ENCODE data around the gene TMEM119.

The TMEM119 gene

DNA sequence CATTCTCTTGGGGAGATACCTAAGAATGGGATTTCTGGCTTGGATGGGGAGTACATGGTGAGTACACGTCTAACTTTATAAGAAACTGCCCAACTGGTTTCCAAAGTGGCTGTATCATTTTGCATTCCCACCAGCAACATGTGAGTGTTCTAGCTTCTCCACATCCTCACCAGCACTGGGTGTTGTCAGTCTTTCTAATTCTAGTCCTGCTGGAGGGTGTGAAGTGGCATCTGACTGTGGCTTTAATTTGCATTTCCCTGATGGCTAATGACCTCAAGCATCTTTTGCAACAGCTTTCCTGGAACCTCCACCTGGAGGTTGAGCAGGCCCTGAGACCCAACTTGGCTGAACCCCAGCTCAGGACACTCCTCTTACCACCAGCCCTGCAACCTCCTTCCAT lies 18.0 kb upstream of the TMEM119 start:
- in situ Hi-C loops (cut with HindIII; ENCODE audit: low sequenced_read_pairs) = no loop called here
- DNase-seq (ENCODE audit: low read depth) = no peak
- H3K4me3 ChIP-seq (ENCODE audit: low read depth, low read length) = no peak overlapping the region
- TF ChIP-seq, protein P1, sequence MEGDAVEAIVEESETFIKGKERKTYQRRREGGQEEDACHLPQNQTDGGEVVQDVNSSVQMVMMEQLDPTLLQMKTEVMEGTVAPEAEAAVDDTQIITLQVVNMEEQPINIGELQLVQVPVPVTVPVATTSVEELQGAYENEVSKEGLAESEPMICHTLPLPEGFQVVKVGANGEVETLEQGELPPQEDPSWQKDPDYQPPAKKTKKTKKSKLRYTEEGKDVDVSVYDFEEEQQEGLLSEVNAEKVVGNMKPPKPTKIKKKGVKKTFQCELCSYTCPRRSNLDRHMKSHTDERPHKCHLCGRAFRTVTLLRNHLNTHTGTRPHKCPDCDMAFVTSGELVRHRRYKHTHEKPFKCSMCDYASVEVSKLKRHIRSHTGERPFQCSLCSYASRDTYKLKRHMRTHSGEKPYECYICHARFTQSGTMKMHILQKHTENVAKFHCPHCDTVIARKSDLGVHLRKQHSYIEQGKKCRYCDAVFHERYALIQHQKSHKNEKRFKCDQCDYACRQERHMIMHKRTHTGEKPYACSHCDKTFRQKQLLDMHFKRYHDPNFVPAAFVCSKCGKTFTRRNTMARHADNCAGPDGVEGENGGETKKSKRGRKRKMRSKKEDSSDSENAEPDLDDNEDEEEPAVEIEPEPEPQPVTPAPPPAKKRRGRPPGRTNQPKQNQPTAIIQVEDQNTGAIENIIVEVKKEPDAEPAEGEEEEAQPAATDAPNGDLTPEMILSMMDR (IDR thresholded peaks at IDR 0.05; ENCODE audit: low read depth, low read length, missing control alignments) = no peak

DNA sequence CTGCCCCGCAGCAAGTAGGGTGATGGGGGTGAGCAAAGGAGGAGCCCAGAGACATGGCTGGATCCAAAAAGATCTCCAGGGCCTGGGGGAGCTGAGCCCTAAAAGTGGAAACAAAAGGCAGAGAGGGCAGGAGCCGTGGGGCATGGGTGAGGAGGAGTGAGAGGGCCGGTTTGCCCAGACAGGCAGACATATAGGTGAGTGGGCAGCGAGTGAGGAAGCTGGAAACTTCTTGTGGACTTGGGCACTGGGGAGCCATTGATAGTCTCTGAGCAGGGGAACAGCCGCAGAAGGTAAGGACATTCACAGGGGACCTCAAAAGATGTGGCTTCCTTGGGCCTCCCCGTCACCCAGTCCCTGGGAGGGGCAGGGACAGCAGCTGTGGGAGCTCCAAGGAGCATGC lies 16.8 kb upstream of the TMEM119 start:
- no peak for DNase-seq (ENCODE audit: low read depth)
- TF ChIP-seq, protein P1 (IDR thresholded peaks at IDR 0.05; ENCODE audit: low read depth, low read length, missing control alignments) = no peak
- in situ Hi-C loops (cut with HindIII; ENCODE audit: low sequenced_read_pairs) = no loop called here
- H3K4me3 ChIP-seq (ENCODE audit: low read depth, low read length) = no peak overlapping the region

DNA sequence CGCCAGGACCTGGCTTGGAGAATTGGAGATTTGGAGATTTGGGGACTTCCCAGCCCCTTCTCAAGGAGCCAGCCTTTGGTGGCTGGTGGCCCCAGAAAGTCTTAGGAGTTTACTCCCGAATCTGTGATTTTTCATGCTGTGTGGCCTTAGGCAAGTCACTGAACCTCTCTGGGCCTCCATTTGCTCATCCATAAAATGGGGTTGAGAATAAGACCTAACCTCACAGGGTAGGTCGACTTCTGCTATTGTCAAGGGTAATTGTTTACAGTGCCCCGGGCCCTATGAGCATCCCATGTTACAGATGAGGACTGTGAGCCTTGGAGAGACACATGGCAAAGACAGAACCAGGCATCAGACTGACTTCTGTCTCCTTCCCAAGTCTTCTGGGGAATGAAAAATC lies 16.2 kb upstream of the TMEM119 start:
- DNase-seq (ENCODE audit: low read depth) = no peak
- TF ChIP-seq, protein P1 (IDR thresholded peaks at IDR 0.05; ENCODE audit: low read depth, low read length, missing control alignments) = no peak
- in situ Hi-C loops (cut with HindIII; ENCODE audit: low sequenced_read_pairs) = no loop called here
- H3K4me3 ChIP-seq (ENCODE audit: low read depth, low read length) = no peak overlapping the region

DNA sequence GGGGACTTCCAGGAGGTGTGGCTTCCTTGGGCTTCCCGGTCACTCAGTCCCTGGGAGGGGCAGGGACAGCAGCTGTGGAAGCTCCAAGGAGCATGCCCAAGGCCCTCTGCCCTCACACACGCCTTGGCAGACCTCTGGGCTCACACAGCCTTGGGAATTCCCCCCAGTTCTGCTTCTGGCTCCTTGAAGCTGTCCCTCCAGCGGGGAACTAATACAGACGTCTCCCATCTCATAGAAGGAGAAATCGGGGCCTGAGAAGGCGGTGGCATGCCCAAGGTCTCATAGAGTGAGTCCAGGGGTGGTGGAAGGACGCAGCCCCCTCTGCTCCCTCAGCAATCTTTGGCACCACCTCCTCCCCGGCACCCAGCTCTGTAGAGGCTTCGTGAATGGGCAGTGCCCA lies 15.7 kb upstream of the TMEM119 start:
- H3K4me3 ChIP-seq (ENCODE audit: low read depth, low read length) = no peak overlapping the region
- in situ Hi-C loops (cut with HindIII; ENCODE audit: low sequenced_read_pairs) = no loop called here
- TF ChIP-seq, protein P1 (IDR thresholded peaks at IDR 0.05; ENCODE audit: low read depth, low read length, missing control alignments) = no peak
- DNase-seq (ENCODE audit: low read depth) = no peak

DNA sequence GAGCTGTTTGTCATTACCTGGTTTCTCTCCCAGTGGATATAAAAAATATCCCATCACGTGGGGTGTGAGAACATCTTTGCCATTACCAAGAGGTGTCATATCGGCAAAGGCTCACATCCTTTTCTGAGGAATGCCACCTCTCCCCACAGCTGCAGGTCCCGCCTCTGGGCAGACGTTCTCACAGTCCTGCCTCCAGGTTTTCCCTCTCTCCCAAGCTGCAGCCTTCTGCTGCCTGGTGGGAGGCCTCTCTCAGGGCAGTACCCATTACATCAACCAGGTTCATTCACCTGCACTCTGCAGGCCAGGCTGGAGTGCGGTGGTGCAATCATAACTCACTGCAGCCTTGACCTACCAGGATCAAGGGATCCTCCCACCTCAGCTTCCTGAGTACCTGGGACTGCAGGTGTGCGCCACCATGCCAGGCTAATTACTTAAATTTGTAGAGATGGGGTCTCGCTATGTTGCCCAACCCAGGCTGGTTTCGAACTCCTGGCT lies 15.0 kb upstream of the TMEM119 start:
- DNase-seq (ENCODE audit: low read depth) = no peak
- no peak overlapping the region for H3K4me3 ChIP-seq (ENCODE audit: low read depth, low read length)
- in situ Hi-C loops (cut with HindIII; ENCODE audit: low sequenced_read_pairs) = no loop called here
- TF ChIP-seq, protein P1 (IDR thresholded peaks at IDR 0.05; ENCODE audit: low read depth, low read length, missing control alignments) = no peak

DNA sequence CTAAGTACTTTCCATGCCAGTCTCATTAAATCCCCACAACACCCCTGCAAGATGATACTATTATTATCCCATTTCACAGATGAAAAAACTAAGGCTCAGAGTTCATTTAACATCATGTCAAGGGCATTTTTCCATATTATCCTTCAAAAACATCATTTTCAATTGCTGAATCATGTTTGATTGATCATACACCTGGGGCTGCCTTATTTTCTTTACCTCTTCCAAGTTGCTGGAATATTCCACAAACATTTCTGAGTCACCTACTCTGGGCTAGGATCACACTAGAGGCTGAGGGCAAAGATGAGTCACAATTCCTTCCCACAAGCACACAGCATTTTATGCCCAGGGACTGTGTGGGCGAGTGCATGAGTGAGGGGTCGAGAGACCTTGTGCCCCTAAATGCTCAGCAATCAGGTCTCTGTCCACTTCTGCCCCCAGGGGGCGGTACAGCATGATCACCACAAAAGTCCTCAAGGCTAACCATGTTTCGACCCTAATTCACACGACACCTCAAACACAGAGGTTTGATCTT lies 14.1 kb upstream of the TMEM119 start:
- in situ Hi-C loops (cut with HindIII; ENCODE audit: low sequenced_read_pairs) = no loop called here
- TF ChIP-seq, protein P1 (IDR thresholded peaks at IDR 0.05; ENCODE audit: low read depth, low read length, missing control alignments) = peak; percentile 48
- DNase-seq (ENCODE audit: low read depth) = peak; percentile 76
- no peak overlapping the region for H3K4me3 ChIP-seq (ENCODE audit: low read depth, low read length)
